Lower leg skin (tissue), 3 donors: ENCODE measurements around the gene TBX4.

Experiments
- CTCF ChIP-seq, 3 donors: fragments of 450-650 bp; IDR thresholded peaks; one replicate each; pipeline ENCODE4 v1.5.1; 2016; ENCODE audit warnings: antibody characterized with exemption in 3 of 3, mild to moderate bottlenecking in 3 of 3, moderate library complexity in 2 of 3
- POLR2A ChIP-seq, 2 donors: fragments of 450-650 bp; IDR thresholded peaks; one replicate each; pipeline ENCODE4 v1.6.1; 2016 to 2017; ENCODE audit warnings: antibody characterized with exemption in 2 of 2, mild to moderate bottlenecking in 1 of 2, moderate library complexity in 1 of 2

GRCh38 chr17:61488878-61489718 is 36.9 kb downstream of the TBX4 start:
- TF ChIP-seq CTCF (IDR thresholded peaks at IDR 0.05) (no peak), POLR2A (IDR thresholded peaks at IDR 0.05) (no peak)
